Measurements from ENCODE around the gene TIE1. TPM values are rescaled to one million over a fixed set of nuclear protein-coding genes. Genes with fewer than 3 reads are reported as not detected.
A peak's percentile ranks its signal among the peaks of the same experiment; 100 is the strongest.

TIE1 gene
- total and polyA plus RNA-seq, 7 donors, result 1.2 to 33.8 (median 9.5) TPM

GRCh38 chr1:43304771-43305300 lies 4.1 kb downstream of the TIE1 start:
- Histone ChIP-seq H3K4me3 (no peak overlapping the region), H3K4me1 (peaks cover 0 to 6% (median 2%) of the 10 kb centered on the region in 4 donors), H3K27me3 (no peaks in the 10 kb centered on the region), H3K36me3 (no peaks in the 10 kb centered on the region), H3K9me3 (no peaks in the 10 kb centered on the region), H3K27ac (no peak overlapping the region)
- WGBS, 2 donors, result 93% methylated on average over 46 of the region's 46 CpGs
- intact Hi-C loops (cut with DNase I), result no loop called here
- DNase-seq, result peak; percentile 58
- TF ChIP-seq POLR2A (IDR thresholded peaks at IDR 0.05) (no peak), EP300 (IDR thresholded peaks at IDR 0.05) (no peak), CTCF (IDR thresholded peaks at IDR 0.05) (no peak), POLR2AphosphoS5 (IDR thresholded peaks at IDR 0.05) (no peak)

DNA sequence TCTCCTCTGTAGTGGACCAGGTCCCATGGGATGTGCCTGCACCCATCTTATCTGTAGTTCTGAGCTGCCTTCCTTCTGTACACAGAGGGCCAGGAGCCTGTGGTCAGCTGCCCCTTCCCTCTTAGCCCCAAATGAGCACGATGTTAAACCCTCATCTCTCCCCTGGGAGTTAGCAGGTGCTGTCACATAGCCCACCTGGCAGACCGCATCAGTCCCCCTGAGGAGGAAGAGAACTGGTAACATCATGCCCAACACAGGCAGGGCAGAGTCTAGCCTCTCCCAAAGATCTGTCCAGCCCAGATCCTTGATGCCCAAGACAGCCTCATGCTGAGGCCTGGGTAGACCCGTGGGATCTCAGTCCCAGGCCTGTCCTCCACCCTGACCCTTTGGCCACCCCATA lies 4.7 kb downstream of the TIE1 start:
- TF ChIP-seq POLR2A (IDR thresholded peaks at IDR 0.05) (no peak), POLR2AphosphoS5 (IDR thresholded peaks at IDR 0.05) (no peak), CTCF (IDR thresholded peaks at IDR 0.05) (no peak), EP300 (IDR thresholded peaks at IDR 0.05) (no peak)
- intact Hi-C loops (cut with DNase I), result no loop called here
- no peak overlapping the region for H3K27ac ChIP-seq
- no peaks in the 10 kb centered on the region for H3K36me3 ChIP-seq
- H3K9me3 ChIP-seq, result no peaks in the 10 kb centered on the region
- WGBS, 2 donors, result 71% methylated on average over 3 of the region's 3 CpGs
- peaks cover 0 to 6% (median 2%) of the 10 kb centered on the region in 4 donors for H3K4me1 ChIP-seq
- no peaks in the 10 kb centered on the region for H3K27me3 ChIP-seq
- no peak overlapping the region for H3K4me3 ChIP-seq
- DNase-seq, result peak; percentile 35

DNA sequence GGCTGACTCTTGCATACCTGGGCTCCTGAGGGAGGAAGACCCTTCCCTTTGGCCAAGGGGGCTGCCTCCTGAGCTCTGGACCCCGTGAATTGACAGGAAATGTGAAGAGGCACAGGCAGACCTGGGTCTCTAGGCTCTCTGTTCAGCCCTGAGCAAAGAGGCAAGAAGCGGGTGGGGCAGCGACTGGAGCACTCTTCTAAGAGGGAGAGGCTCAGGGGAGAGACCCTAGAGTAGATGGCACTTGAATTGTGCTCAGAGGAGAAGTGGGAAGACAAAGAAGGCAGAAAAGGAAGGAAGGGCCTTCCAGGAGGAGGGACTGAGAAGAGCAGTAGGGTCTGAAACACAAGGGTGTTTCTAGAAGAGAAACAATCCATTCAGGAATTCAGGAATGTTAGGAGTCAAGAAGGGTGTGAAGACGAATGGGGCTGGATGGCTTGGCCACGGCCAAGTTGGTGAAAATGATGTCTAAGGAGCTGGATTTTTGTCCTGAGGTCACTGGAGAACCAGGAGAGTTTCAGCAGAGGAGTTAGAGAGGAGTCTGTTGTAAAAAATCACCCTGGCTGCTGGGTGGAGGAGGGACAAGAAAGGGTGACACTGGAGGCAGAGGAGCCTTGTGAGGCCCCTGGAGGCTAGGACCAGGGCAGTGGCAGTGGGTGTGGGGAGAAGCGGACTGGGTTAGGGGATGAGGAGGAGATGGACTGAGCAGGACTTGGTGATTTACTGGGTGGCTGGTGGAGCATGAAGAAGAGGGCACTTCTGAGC lies 5.3 kb downstream of the TIE1 start:
- Histone ChIP-seq H3K27me3 (no peaks in the 10 kb centered on the region), H3K27ac (no peak overlapping the region), H3K36me3 (no peaks in the 10 kb centered on the region), H3K4me1 (peaks cover 0 to 6% (median 2%) of the 10 kb centered on the region in 4 donors), H3K9me3 (no peaks in the 10 kb centered on the region), H3K4me3 (no peak overlapping the region)
- 86 to 88% methylated on average over 6 of the region's 6 CpGs for WGBS, 2 donors
- peak; percentile 29 for DNase-seq
- intact Hi-C loops (cut with DNase I), result no loop called here
- TF ChIP-seq EP300 (IDR thresholded peaks at IDR 0.05), result no peak
- TF ChIP-seq POLR2AphosphoS5 (IDR thresholded peaks at IDR 0.05), result no peak
- no peak for TF ChIP-seq POLR2A (IDR thresholded peaks at IDR 0.05)
- no peak for TF ChIP-seq CTCF (IDR thresholded peaks at IDR 0.05)

DNA sequence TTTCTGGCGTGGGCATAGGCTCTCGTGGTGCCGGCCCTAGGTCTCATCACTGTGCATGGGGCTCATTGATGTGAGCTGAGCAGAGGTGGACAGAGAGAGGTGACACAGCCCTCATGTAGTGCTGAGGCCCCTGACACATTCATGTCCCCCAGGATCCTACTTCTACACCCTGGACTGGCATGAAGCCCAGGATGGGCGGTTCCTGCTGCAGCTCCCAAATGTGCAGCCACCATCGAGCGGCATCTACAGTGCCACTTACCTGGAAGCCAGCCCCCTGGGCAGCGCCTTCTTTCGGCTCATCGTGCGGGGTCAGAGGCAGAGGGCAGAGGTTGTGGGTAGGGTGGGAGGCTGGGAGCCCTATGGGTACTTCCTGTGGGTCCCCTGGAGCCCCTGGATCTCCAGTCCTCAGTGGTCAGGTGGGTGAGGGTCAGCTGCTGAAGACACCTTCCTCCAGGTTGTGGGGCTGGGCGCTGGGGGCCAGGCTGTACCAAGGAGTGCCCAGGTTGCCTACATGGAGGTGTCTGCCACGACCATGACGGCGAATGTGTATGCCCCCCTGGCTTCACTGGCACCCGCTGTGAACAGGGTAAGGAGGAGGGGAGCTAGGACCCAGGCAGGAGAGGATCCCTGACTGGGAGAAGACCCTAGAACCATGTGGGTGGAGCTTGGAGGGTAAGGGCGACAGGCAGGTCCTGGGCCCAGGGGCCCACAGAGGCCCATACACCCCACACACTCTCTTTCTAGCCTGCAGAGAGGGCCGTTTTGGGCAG lies 6.1 kb downstream of the TIE1 start:
- intact Hi-C loops (cut with DNase I), result no loop called here
- Histone ChIP-seq H3K36me3 (no peaks in the 10 kb centered on the region), H3K4me1 (peaks cover 0 to 6% (median 2%) of the 10 kb centered on the region in 4 donors), H3K4me3 (no peak overlapping the region), H3K9me3 (no peaks in the 10 kb centered on the region), H3K27ac (no peak overlapping the region), H3K27me3 (no peaks in the 10 kb centered on the region)
- DNase-seq, result peak; percentile 56
- TF ChIP-seq POLR2A (IDR thresholded peaks at IDR 0.05) (no peak), POLR2AphosphoS5 (IDR thresholded peaks at IDR 0.05) (no peak), EP300 (IDR thresholded peaks at IDR 0.05) (no peak), CTCF (IDR thresholded peaks at IDR 0.05) (no peak)
- WGBS, 2 donors, result 71 to 90% methylated on average over 17 of the region's 17 CpGs
